Stimulated activated naive B cell treated with anti-CD40 and anti-IgM and Interleukin-4, amounts not matched to agents 10 μg/mL and 1 μg/mL and 100 μg/mL, for 72 hours (primary cell): ENCODE results near the gene GJA1.

Source experiments
- ATAC-seq, 2 donors: fragments of 150-1000 bp; cut with Tn5 transposase; replicated peaks; 2 replicates each; pipeline ENCODE4 v1.10.0; 2021; ENCODE audit warnings: moderate library complexity in 1 of 2
- DNase-seq: peaks from one replicate; pipeline ENCODE4 v3.0.0; 2021
- H3K27ac Mint-ChIP-seq: one replicate; pipeline ENCODE4 v1.8.0; 2022; ENCODE audit warnings: mild to moderate bottlenecking, mixed read lengths
- H3K27me3 Mint-ChIP-seq, 2 donors: one replicate each; pipeline ENCODE4 v1.8.0; 2022; ENCODE audit warnings: mixed read lengths in 2 of 2
- H3K36me3 Mint-ChIP-seq, 2 donors: one replicate each; pipeline ENCODE4 v1.8.0; 2022; ENCODE audit warnings: mixed read lengths in 2 of 2, mild to moderate bottlenecking in 1 of 2
- H3K4me1 Mint-ChIP-seq, 2 donors: one replicate each; pipeline ENCODE4 v1.8.0; 2022; ENCODE audit warnings: mixed read lengths in 2 of 2, mild to moderate bottlenecking in 1 of 2
- H3K4me3 Mint-ChIP-seq, 2 donors: one replicate each; pipeline ENCODE4 v1.8.0; 2022; ENCODE audit warnings: mild to moderate bottlenecking in 2 of 2, mixed read lengths in 2 of 2, moderate library complexity in 1 of 2
- H3K9me3 Mint-ChIP-seq, 2 donors: one replicate each; pipeline ENCODE4 v1.8.0; 2022; ENCODE audit warnings: mixed read lengths in 2 of 2, mild to moderate bottlenecking in 1 of 2

Gene GJA1

DNA sequence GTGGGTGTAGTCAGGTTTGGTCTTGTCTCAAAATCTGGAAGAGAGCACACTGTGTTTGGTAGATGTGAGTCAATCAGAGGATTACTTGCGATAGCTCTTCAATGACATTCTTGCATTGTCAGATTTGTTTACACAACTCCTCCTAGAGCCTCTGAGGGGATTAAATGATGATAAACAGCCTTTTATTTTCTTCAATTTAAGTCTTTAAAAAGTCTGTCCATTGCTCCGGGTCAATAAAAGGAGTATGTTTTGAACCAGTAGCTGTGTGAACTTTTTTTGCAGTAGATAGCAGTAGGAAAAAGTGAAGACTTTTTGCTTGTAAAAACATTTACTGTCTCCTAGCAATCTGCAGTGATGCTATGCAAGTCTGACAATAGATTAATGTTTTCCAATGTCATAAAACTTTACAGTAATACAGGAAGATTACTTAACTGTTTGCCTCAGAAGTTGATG is 49.9 kb downstream of the GJA1 start:
- ATAC-seq (no peak), DNase-seq (no peak)
- no peak overlapping the region for H3K4me3 Mint-ChIP-seq
- H3K27ac Mint-ChIP-seq = no peak overlapping the region
- no peaks in the 10 kb centered on the region for H3K36me3 Mint-ChIP-seq
- no peaks in the 10 kb centered on the region for H3K27me3 Mint-ChIP-seq
- no peaks in the 10 kb centered on the region for H3K4me1 Mint-ChIP-seq
- peaks cover 0 to 2% of the 10 kb centered on the region in 2 donors for H3K9me3 Mint-ChIP-seq

DNA sequence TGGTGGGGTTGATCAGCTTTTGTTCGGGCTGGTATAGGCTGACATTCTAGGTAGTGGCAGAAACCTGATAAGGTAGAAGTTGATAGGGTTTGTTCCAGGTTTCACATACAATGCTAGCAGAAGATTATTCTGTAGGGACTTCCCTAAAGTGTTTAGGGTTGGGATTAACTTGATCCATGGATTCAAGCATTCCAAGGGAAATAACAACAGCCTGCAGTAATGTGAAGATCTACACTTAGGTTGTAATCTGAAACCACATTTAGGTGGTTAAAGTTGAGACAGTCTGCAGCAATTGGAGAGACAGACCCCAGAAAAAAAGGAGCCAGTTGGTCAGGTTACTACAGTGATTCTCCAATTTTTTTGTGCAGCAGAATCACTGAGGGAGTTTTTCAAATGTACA is 56.1 kb downstream of the GJA1 start:
- no peak overlapping the region for H3K4me3 Mint-ChIP-seq
- DNase-seq (no peak), ATAC-seq (no peak)
- no peaks in the 10 kb centered on the region for H3K9me3 Mint-ChIP-seq
- no peaks in the 10 kb centered on the region for H3K27me3 Mint-ChIP-seq
- H3K36me3 Mint-ChIP-seq = no peaks in the 10 kb centered on the region
- no peak overlapping the region for H3K27ac Mint-ChIP-seq
- no peaks in the 10 kb centered on the region for H3K4me1 Mint-ChIP-seq

DNA sequence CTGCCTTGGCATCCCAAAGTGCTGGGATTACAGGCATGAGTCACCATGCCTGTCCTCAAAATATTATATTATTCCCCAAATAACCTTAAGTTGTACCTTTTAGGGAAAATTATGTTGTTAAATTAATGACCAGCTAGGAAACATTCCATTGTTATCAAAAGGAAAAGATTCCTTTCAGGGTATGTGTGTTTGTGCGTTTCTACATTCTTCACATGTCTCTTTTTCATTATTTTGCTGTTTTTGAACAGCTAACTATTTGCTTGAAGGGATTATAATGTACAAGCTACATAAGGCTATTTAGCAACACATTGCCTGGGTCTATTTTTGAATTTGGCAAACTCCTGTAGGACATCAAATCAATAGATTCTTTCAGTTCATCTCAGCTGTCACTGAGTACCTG is 57.1 kb downstream of the GJA1 start:
- DNase-seq (no peak), ATAC-seq (no peak)
- Mint-ChIP-seq H3K27ac (no peak overlapping the region), H3K4me3 (no peak overlapping the region), H3K27me3 (no peaks in the 10 kb centered on the region), H3K4me1 (no peaks in the 10 kb centered on the region), H3K36me3 (no peaks in the 10 kb centered on the region), H3K9me3 (no peaks in the 10 kb centered on the region)

DNA sequence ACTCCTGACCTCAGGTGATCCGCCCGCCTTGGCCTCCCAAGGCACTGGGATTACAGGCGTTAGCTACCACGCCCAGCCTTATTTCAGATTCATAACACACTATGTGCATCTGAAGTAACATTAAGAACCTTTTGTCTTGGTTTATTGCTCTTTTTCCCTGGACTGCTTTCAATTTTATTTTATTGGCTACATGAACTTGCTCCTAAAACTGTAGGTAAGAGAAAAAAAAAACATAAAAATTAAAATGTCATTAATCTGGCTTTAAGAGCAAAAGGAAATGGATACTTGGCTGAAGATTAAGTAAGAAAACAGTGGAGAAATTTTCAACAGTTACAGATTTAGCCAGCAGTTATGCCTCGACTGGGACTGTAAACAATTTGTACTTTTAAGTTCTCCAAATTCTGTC is 62.5 kb downstream of the GJA1 start:
- Mint-ChIP-seq H3K9me3 (no peaks in the 10 kb centered on the region), H3K4me3 (no peak overlapping the region), H3K27me3 (no peaks in the 10 kb centered on the region), H3K27ac (no peak overlapping the region), H3K36me3 (no peaks in the 10 kb centered on the region), H3K4me1 (no peaks in the 10 kb centered on the region)
- ATAC-seq (no peak), DNase-seq (no peak)

DNA sequence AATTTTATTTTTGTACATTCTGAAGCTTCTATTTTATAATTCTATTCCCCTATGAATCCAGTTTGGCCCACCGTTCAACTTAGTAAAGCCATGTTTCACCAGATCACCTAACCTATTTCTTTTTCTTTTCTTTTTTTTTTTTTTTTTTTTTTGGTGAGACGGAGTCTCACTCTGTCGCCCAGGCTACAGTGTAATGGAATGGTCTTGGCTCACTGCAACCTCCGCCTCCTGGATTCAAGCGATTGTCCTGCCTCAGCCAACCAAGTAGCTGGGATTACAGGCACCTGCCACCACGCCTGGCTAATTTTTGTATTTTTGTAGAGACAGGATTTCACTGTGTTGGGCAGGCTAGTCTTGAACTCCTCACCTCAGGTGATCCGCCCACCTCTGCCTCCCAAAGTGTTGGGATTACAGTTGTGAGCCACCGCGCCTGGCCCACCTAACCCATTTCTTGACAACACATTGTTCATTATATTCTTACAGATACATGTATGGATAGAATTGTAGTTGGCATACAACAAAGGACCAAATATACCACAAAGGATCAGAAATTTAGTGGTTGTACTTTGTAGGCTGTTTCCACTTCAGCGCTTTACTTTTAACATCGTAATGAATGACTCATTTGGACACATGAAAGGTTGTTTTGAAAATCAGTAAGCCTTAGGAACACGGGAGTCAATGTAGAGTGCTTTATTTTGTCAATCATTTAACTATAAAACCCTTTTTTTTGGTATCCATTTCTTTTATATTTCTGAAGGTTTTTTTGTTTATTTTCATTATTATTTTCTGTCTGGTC is 63.2 kb downstream of the GJA1 start:
- no peak for ATAC-seq
- DNase-seq = no peak
- Mint-ChIP-seq H3K36me3 (no peaks in the 10 kb centered on the region), H3K27me3 (no peaks in the 10 kb centered on the region), H3K4me1 (no peaks in the 10 kb centered on the region), H3K9me3 (no peaks in the 10 kb centered on the region), H3K27ac (no peak overlapping the region), H3K4me3 (no peak overlapping the region)
